PC-3 (cell line): ENCODE results near the gene PRAMEF11.
"Not testable (repeated sequence)": the region's sequence is repeated elsewhere in the genome, so short reads cannot be mapped to it uniquely, and the experiment has no call there.

Source experiments
- CTCF ChIP-seq: fragments of 300-600 bp; sonication (generic); conservative IDR thresholded peaks from 2 replicates; pipeline ENCODE4 v1.5.1; 2017; ENCODE audit warnings: antibody characterized with exemption, low read depth, mild to moderate bottlenecking, low read length
- EZH2 ChIP-seq: fragments of 300-600 bp; sonication (generic); IDR thresholded peaks from one replicate; pipeline ENCODE4 v1.6.1; 2017; ENCODE audit warnings: antibody characterized with exemption, mild to moderate bottlenecking, low read length; ENCODE audit not compliant: unreplicated experiment
- EZH2phosphoT487 ChIP-seq: fragments of 300-600 bp; sonication (generic); IDR thresholded peaks from 2 replicates; pipeline ENCODE4 v1.6.1; 2018; ENCODE audit warnings: mild to moderate bottlenecking, antibody characterized with exemption, low read length, borderline replicate concordance

GRCh38 chr1:12863131-12863880 lies 32.1 kb upstream of the PRAMEF11 start:
- not testable (repeated sequence) for TF ChIP-seq CTCF, EZH2, EZH2phosphoT487
